OCI-LY1 (cell line): ENCODE data around the gene PMM1.

Experiments used
- CTCF ChIP-seq: fragments of 200-600 bp; sonication (generic), shearing (Covaris generic); IDR thresholded peaks from 2 replicates; pipeline ENCODE4 v1.5.1; 2017; ENCODE audit warnings: mild to moderate bottlenecking, antibody characterized with exemption, low read length, moderate library complexity, mixed read lengths
- EZH2 ChIP-seq: fragments of 200-600 bp; sonication (generic), shearing (Covaris generic); IDR thresholded peaks from 2 replicates; pipeline ENCODE4 v1.8.0; 2017; ENCODE audit warnings: borderline replicate concordance, mixed run types, mild to moderate bottlenecking, antibody characterized with exemption, low read length, moderate library complexity, mixed read lengths

GRCh38 chr22:41562461-41562860 lies 27.2 kb downstream of the PMM1 start:
- no peak for TF ChIP-seq CTCF
- TF ChIP-seq EZH2: no peak
